ENCODE measurements around the gene UNC5A.

UNC5A gene

DNA sequence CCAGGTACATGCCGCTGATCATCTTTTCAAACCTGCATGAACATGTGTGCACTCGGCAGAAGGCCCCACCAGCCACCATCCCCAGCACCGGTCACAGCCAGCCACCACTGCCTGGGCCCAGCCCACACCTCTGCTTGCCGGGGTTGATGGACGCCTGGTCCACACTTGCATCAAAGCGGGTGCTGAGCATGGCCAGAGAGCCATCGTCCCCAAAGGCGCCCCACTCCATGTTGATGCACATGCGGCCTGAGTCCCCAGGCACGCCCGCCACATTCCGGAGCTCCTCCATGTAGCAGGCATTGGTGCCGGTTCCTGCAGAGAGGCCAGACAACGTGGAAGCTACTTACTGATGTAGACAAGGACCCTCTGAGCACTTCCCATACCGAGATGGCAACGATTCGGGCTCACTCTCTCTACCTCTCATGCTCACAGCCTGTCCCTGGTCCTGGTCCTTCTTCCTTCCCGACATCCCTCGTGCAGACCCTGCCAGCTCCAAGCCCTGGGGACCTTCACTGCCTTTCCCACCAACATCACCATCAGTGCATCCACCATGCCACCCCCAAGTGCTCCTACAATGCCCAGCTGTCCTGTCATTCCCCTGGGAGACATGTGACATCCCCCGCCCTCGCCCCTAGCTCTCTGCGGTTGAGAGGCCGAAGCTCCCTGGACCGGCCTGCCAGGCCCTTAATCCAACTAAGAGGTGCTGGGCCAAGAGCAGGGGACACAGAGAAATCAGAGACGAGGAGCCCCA lies 71.6 kb downstream of the UNC5A start:
- DNase-seq = no peak

DNA sequence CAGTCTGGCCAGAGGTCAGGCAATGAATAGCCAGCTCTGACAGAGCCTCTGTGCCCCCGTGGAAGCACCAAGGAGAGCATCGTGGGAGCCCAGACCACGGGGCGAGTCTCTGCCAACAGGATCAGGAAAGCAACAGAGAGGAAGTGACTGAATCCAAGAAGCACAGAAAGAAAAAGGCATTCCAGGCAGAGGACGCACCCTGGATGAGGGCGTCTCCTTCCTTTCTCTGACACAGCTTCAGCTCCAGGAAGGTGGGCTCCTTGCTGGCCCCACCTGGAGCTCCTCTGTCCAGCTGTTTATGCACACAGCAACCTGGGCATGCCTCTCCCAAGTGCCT lies 72.2 kb downstream of the UNC5A start:
- no peak for DNase-seq

DNA sequence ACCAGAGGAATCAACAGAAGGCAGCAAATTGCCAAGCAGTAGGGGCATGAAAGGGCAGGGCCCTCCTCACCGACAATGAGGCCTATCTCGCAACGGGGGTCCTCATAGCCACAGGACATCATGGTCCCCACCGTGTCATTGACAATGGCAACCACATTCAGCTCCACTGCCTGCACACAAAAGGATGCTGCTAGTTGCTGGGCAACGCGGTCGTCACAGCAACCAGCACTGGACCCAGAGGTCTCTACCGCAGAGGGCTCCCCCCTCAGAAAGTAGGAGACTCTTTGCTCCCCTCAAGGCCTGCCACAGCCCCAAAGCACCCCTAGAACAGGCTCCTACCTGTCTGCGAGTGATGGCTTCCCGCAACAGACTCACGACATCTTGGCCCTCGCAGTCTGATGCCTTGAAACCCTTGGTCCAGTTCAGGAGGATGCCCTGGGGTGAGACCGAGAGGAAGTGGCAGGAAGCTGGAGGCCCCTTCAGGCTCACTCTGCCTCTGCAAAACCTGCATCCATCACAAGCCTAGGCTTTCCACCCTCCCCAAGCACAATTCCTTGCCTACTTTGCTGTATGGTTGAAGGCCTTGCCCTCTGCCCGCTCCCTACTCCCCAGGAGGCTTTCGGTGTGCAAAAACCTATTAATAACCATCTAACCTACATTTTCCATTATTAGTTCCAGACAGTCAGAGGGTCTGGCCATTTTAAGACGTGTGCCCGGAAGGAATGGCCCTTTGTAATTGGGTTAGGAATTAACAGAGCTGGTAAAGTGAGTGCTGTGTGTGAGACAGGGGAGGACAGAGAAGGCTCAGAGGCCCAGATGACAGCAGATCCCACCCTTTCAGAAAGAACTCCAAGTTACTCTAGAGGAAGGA lies 73.6 kb downstream of the UNC5A start:
- DNase-seq = no peak

DNA sequence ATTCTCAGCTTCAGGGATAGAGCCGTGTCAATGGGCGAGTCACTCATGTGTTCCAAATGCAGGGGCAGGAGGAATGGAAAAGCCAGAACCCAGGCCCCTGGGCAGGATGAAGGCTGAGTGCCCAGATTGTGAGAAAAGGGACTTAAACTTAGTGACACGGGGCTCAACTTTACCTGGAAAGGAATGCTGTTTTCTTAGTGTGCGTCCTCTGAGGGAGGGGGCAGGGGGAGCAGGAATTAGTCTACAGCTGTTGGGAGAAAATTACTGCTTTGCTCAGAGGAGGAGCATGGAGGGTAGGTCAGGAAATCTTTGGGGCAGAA lies 74.2 kb downstream of the UNC5A start:
- DNase-seq = no peak

DNA sequence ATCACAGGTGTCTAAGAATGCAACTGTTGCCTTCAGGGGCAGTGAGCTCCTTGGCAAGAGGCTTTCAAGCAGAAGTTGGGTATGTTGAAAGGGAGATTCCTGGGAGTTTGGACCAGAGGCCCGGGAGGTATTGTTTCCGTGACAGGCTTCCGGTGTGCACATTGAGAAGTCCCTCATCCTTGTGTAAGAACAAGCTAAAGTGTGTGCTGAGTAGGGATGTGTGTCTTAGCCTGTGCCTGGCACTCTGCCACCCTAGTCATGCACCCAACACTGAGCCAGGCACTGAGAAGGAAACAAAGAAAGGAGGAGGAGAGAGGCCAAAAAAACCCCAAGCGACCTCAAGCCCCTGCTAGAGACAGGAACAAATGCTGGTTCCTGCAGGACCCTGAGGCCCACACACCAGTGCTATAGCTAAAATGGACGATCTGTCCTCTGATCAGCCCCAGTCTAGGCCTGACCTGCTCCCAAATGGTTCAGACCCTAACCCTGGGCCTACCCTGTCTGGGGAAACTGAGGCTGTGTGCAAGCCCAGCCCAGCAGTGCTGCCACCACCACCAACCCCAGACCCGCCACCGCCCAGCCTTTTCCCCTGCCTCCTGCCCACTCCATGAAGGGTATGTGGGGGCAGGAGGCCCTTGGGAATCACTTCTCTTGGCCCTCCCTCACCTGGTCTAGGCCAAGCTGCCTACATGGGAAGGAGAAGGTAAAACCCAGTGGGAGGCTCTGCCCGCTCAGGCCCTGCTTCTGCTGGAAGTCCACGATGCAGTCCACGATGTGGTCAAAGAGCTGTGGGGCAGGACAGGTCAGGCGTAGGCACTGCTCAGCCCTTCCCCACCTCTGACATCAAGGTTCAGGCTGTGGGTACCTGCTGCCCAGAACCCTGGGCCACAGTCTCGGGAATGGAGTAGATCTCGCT lies 76.2 kb downstream of the UNC5A start:
- no peak for DNase-seq

DNA sequence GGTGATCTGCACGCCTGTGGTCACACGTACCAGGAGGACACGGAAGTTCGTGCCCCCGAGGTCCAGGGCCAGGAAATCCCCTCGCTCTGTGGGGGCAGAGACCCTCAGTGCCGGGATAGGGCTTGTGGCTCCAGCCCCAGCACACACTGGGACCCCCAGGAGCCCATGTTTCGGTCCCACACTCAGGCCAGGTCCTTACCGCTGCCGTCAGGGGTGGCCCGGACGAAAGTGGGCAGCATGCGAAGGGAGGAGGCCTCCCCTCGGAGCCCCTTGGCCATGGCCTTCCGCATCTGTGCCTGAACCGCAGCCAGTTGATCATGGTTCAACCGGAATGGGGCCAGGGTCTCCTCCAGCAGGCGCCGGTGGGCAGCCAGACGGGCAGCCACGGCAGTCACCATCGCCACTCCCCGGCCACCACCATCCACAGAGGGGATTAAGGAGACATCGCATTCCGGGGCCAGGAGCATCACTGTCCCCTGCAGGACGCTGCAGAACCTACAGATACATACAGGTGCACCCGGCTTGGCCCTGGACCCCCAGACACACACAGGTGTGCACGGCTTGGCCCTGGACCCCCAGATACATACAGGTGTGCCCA lies 77.0 kb downstream of the UNC5A start:
- no peak for DNase-seq

DNA sequence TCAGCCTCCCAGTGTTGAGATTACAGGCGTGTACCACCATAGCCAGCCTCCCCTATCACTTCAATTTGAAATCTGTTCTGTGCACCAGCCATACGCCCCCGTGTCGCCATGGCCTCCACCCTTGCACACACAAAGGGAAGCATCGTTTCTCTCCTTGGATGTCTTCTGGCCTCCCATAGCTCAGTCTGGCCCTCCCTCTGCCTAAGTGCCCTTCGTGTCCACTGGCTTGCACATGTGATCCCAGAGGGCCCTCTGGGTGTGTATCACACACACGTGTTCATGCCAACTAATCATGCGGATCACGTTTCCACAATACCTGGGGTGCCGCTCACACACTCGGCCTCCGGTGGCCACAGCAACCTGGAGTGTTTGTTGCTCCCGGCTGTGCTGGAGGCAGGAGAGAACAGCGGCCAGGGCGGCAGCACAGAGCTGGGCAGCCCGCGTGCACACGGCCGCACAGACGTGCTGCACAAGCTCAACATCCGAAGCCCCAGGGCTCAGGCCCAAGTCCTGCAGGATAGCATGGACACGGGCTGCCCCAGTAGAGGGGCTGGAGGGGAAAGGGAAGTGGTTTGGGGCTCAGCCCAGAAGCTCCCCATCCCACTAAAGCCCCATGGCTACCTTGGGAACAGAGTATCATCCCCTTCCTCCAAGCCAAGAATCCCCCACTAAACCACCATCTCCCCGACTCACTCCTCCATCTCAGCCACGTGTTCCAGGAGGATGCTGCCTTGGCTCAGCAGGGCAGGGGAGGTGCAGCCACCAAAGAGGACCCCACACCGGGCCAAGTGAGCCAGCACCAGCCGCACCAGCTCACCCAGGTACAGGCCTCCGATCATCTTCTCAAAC lies 77.9 kb downstream of the UNC5A start:
- no peak for DNase-seq

DNA sequence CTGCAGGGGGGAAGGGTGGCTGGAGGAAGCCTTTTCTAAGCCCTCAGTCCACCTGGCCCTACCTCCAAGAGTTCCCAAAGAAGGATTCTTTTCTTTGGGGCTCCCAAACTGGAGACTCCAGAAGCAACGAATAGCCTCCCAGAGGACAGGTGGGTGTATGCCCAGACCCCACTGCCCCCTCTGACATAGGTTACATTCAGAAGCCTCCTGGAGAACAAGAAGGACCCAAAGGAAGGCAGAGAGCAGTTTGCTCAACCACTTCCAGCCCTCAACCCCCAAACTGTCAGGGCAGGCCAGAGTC lies 78.5 kb downstream of the UNC5A start:
- no peak for DNase-seq

DNA sequence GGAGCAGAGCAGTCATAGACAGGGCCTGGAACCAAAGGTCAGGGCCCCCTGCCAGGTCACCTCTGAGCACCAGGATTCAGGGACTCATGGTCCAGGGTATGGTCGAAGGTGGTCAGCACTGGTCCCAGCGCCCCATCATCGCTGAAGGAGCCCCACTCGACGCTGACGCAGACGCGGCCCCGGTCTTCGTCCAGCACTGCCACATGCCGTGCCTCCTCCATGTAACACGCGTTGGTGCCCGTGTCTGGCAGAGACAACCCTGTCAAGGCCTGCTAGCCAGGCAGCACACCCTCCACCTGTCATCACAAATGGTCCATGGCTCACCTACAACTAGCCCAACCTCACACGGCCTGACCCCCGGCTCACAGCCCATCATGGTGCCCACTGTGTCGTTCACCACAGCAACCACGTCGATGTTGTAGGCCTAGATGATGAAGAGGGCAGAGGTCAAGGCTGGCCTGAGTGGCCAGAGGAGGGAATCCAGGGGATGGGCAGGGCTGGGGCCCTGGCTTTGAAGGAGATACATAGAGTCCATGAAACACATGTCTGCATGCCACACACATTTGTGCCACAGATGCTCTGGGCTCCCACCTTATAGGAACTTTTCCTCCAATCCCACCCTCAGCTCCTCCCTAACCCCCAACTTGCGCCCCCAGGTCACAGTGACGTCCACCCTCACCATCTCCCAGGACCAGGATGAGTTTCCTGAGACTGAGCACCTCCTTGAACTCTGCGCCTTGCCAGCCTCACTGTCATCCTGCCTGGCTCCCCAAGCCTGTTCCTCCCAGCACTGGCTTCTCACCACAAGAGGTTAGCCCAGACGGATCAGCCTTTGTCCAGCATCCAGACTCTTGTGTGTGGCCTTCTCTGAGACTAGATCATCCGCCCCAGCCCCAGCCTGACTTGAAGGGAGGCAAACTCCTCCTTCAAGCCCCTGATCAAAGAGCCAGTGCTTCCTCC lies 79.2 kb downstream of the UNC5A start:
- DNase-seq = no peak

DNA sequence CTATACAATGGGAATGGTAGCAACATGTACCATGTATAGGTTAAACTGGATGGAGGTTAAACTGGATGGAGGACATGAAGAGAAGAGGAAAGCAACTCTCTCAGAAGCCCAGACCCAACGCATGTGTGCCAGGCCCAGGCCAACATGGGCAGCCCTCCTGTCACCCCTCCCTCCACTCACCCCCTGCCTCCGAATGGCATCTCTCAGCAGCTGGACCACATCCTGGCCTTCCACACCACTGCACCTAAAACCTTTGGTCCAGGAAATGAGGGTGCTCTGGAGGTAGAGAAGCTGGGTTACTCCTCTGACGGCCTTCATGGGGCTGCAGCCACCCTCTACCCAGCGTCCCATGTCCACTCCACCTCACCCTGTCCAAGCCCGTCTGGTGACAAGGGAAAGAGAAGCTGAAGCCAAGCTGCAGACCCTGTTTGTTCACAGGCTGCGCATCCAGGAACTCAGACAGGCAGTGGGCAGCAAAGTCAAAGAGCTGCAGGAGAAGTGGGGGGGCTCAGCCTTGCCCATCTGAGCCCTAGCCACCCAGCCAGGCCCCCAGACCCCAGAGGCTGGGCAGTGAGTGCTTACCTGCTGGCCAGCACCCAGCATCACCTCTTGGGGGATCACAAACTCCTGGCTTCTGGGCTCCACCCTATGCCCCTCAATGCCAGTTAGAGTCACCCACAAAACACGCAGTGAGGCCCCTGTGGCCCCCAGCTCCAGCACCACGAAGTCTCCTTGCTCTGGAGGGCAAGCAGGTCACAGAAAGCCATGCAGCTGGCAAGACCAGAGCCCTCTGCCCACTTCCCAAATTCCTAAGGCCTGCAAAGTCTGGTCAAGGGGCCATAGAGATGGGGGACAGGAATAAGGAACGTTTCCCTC lies 80.3 kb downstream of the UNC5A start:
- no peak for DNase-seq

DNA sequence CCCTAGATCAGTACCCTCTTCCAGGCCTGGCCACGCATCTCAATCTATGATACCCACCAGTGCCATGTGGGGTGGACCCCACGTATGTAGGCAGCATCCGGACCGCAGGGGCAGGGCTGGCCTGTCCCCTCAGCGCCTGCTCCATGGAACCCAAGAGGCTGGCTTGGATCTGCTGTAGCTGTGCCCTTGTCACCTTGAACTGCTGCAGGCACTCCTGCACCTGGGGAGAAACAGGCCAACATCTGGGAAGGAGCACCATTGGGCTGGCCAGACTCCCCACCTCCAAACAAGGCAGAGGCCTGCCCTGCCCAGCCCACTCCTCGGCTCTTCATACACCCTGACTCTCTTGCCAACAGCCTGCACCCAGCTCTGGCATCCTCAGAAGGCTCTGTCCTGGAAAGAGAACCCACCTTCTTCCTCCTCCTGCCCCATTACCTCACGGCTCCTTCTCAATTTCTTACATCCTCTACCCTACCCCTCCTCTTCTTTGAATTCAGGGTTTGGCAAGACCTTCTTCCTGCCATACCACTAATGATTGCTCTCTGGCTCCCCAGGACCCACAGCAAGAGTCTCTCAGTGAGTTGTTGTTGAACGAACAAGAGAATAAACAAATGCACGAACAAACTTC lies 81.1 kb downstream of the UNC5A start:
- no peak for DNase-seq

DNA sequence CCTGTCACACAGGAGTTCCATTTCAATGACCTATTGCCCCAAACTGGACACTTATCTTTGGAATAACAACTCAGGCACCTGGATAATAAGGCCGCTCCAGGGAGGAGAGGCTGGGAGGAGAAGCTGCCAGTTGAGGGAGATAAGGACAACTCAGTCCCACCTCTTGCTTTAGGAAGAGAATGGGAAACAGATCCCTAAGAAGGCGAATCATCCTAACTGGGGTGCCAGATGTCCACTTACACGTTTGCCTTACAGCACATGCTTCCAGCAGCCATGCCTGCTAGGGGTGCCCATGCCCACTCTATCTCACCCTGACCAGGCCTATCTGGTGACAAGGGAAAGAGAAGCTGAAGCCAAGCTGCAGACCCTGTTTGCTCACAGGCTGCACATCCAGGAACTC lies 82.3 kb downstream of the UNC5A start:
- no peak for DNase-seq

DNA sequence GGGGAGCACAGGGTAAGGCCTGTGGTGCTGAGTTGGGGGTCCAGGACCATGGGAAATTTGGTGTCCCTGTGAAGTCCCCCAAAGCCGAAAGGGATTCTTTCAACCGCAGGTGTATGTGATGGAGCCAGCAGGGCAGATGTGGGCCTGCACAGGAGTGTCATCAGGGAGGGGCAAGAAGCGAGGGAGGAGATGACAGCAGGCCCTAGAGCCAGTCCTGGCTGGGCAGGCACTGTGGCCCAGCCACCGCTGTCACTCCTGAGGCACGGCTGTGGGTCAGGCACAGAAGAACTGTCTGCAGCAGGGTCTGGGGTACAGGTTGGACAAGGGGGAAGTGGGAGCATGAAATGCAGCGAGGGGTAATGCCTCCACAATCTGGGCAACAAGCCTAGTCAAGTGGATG lies 83.9 kb downstream of the UNC5A start:
- DNase-seq = no peak

DNA sequence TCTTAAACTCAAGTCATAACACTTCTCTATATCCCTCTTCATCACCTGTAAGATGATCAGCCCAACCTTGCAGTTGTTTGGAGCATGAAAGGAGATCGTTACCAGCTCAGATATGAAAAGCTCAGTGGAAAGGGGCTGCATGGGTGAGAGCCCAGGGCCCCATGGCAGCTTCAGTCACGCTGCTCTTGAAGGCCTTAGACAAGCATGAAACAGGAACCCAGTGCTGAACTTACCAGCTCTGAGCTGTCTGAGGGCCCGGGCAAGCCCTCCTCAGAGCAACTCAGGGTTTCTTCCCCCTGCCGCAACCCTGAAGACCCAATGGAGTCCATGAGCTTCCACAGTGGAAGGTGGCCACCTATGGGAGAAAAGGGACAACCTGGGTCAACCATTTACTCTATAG lies 85.5 kb downstream of the UNC5A start:
- DNase-seq = no peak

DNA sequence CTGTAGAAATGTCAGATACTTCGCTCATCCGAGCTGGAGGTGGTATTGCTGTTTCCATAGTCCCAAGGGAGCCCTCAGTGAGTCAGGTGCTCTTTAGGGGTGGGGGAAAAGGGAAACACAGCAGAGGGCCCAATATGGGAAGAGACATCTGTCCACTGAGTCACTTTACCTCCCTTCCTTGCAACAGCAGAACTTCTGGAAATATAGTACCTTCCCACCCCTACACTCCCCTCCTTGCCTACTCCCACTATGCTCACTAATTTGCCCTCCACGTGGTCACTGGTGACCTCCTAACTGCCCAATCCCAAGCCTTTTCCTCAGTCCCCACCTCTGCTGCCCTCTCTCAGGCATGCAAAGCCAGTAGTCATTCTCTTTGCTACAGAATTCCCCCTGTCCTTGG lies 86.9 kb downstream of the UNC5A start:
- no peak for DNase-seq

DNA sequence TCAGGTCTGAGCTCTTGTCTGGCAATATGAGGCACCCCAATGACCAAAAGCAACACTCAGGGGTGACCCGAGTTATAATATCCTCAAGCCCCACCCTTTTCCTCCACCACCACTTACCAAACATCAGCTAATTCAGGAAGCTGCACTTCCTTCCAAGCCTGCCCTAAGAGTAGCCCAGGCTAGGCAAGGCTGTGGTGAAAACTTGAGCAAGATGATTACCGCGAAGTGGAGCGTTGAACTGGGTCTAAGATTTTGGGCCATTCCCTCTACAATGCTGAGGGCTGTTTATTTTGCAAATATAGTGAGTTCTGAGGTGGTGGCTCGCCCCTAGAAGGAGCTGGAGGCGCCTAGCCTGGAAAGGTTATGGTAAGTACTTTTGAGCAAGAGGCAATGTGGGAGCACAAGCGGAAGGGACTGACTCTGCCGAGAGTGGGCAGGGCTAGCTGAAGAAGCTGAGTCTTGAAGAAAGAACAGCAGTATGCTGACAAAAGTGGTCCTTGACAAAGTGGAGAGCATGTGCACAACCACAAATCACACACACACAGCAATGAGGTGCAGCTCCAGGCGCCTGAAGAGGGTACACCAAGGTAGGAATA lies 89.0 kb downstream of the UNC5A start, which contains the start of gene HK3:
Gene HK3 (minus strand): TSS at position 51 of the 596 bp plus-strand sequence. CDS start 3,187 bp downstream, outside the sequence.
- DNase-seq = no peak

DNA sequence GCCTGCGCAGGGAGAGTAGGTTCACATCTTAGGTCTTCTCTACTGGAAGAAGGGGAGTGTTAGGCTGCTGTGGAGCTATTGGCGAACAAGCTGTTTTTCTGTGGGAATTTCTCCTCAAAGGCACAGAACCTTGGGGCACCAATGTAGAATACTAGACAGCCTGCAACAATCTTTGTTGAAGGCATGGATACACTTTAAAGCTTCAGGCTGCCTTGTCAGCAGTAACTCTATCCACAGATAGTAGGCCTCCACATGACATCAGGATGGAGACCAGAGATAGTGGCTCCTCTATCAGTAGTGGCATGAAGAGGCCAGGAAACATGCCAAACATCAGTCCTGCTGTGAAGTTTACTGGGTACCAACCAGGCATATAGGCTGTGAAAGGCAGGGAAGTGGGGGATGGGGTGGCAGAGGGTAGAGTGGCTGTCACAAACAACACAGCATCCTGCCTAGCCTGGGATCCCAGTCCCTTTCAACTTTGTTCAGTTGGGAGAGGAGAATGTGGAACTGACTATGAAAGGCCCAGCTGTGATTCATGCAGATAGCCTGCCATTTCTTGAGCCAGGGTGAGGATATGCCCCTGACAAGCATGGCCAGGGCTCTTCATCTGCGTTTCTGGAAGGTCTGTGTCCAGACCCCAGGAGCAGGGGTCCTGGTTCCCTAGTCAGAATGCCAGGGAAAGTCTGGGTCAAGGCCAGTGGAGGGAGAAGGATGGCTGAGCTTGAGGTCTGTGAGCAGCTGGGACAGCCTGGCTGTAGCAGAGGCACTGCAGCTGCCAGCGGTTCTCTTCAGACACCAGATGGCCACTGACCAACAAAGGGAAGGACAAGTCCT lies 89.8 kb downstream of the UNC5A start:
- DNase-seq = no peak

DNA sequence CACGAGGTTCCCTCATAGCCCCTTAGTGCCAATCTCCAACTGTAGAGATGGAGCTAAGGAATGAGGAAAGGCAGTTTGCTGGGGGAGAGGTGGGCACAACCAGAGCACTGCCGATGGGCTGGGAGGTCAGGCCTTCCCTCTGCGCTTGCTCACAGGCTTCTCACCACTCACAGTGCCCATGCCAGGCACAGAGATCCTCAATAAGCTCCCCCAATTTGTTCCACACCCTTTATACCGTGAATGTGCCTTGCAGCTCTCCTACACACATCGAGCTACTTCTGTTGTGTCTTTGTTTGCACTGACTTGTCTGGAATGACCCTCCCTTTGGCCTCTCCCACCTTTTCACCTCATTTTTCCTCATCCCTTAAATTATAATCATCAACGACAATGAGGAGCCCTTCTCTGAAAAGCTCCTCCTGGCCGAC lies 90.4 kb downstream of the UNC5A start:
- DNase-seq = no peak
